Activated gamma-delta T cell treated with anti-CD3 and anti-CD28 coated beads, Interleukin-2, amount 50 U/mL, for 16 hours (primary cell): ENCODE data around the gene CD8B.
"Not testable (repeated sequence)": the region's sequence is repeated elsewhere in the genome, so short reads cannot be mapped to it uniquely, and the experiment has no call there.

Experiments used
- DNase-seq: peaks from one replicate; pipeline ENCODE4 v3.0.0-alpha.2; 2020; ENCODE audit warnings: low read depth

The CD8B gene

DNA sequence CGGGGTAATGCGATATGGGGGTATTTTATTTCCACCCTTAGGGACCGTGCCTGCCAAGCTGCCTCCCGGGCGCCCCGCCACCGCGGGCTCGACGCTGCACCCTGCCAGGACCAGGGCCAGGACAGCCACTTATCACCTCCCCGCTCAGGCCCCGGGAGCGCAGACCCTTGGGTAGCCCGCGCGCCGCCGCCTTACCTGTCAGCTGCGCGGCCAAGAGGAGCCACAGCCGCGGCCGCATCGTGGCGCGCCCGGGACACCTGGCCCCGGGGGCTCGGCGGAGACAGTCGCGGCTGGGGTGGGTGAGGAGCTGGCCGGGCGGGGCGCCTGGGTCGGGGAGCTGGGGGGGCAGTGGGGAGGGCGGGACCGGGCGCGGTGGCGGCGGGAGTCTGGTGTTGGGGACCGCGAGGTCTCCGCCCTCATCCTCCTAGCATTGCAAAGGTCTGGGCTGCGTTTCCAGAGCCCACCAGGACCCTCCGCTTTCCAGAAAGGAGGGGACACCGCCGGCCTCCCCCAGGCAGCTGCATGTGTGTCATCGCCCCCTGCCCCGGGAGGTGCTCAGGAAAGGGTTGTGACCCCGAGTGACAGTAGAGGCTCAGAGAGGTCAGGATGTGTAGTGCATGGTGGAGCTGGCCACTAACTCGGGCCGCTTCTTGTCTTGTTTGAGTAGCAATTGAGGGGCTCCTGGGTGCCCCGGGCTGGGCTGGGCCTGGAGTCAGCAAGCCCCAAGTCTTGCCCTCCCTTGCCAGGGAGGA, at the start of gene CD8B:
Gene CD8B (minus strand): TSS at position 259 of the 752 bp plus-strand sequence. CDS start 21 bp downstream, at position 238.
- not testable (repeated sequence) for DNase-seq

DNA sequence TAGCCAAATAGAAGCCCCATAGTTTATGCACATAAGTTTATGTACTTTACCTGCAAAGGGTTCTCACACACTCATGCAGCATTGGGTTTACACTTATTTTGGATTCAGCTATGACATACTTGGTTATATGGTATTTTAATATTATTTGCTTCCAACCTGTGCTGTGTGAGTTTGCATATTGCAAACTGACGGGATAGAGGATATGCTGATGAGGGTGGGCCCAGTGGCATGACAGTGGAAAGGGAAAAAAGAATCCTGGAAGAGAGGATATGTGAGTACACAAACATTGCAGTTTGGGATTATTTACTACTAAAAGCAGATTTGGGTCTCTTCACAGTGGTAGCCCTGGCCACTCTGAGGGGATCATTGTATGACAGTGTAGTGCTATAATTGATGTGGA, 44.2 kb upstream of the CD8B start:
- DNase-seq = not testable (repeated sequence)

DNA sequence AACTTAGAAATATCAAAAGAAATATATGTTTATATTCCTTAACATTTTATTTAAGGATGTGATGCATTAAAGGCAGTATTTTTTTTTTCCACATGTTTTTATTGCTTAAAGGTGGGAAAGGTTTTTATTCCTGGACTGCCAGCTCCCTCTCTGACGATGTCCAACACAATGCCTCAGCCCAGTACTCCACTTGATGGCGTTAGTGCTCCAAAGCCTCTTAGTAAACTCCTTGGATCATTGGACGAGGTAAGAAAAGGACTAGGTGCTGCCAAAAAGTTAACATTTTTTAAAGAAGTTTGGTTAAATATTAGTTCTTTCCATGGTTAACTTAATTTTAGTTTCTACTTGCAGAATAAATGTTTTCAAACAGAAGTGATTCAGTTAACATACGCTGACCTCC, 39.0 kb upstream of the CD8B start:
- not testable (repeated sequence) for DNase-seq

DNA sequence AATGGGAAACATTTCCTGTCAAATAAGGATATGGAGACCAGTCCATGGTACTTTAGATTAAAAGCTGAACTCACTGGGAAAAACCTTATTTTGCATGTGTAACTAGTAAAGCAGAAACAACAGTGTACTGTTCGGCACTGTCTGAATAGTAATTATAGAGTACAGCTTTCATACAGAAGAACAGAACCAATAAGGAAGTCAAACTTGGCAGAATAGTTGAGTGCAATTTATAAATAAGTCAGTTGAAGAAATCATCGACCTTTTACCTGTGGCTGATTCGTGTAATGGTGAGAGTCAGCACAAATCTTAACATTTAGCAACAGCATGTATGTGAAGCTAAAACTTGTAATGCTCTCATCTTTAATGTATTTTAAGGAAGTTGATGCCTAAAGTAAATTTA, 24.3 kb upstream of the CD8B start:
- DNase-seq = not testable (repeated sequence)

DNA sequence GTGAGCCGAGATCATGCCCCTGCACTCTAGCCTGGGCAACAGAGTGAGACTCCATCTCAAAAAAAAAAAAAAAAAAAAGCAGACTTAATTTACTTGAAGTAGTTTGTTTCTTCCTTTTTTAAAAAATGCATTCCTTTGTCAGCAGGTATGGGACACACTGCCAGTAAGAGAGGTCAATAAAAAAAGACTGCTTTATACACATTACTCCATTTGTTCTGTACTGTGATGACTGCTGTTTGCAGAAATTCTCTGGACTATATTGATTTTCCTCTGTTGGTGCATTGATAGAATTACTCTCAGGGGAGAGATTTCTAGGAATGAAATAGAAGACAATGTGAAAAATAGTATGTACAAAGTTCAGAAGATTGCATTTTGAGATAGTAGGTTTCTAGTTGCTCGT, 21.2 kb upstream of the CD8B start:
- DNase-seq = not testable (repeated sequence)

DNA sequence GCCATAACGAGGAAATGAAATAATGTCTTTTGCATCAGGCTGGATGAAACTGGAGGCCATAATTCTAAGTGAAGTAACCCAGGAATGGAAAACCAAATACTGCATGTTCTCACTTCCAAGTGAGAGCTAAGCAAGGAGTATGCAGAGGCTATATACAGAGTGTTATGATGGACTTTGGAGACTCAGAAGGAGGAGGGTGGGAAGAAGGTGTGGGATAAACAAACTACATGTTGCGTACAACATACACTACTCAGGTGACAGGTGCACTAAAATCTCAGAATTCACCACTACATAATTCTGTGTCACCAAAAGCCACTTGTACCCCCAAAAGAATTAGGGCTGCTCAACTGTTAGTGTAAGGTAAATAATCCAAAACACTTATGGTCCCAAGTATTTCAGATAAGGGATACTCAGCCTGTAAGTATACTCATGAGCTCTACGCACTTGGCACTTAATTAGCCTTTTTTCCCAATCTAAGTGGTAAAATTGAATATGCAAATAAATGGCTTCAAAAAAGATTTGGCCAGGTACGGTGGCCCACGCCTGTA, 20.5 kb upstream of the CD8B start:
- DNase-seq = not testable (repeated sequence)

DNA sequence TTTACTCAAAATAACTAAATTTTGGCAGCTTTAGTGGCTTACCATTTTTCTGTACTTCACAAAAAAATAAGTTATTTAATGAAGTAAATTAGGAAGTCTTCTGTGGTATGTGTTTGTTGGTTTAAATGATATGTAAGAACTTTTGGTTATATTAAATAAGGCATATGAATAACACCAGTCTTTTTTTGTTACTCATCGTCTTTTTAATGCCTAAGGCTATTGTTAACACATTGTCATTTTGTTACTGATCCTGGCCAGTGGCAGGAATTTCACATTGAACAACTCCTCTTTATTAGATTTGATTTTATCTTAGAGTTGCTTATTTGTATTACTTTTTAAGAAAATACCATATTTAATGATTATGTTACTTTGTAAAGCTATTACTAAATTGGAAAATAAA, 17.3 kb upstream of the CD8B start:
- DNase-seq = not testable (repeated sequence)

DNA sequence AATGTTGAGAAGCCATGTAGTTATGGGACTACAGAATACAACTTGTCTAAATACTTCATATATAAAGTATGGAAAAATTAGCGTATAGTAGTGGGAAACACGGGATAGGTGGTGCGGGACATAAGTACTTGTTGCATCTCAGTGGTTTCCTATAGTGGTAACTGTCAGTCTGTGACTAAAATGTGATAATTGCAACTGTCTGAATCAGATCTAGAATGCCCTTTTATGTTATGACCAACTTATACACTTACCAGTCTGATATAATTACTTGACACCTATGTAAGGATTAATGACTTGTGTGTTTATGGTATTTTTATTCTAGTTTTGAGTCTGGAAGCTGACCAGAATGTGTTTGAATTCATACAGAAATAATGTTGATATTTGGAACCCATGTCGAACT, 9.3 kb upstream of the CD8B start:
- DNase-seq = not testable (repeated sequence)

DNA sequence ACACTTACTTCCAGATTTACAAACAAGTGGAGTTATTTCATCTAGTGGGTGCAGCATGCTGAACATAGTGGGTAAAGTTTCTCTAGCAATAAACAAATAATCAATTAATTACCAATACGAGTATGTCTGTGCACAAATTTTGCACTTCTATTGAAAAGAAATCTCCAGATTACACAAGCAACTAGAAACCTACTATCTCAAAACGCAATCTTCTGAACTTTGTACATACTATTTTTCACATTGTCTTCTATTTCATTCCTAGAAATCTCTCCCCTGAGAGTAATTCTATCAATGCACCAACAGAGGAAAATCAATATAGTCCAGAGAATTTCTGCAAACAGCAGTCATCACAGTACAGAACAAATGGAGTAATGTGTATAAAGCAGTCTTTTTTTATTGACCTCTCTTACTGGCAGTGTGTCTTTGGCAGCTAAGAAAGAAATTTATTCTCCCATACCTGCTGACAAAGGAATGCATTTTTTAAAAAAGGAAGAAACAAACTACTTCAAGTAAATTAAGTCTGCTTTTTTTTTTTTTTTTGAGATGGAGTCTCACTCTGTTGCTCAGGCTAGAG, 7.3 kb upstream of the CD8B start:
- not testable (repeated sequence) for DNase-seq

DNA sequence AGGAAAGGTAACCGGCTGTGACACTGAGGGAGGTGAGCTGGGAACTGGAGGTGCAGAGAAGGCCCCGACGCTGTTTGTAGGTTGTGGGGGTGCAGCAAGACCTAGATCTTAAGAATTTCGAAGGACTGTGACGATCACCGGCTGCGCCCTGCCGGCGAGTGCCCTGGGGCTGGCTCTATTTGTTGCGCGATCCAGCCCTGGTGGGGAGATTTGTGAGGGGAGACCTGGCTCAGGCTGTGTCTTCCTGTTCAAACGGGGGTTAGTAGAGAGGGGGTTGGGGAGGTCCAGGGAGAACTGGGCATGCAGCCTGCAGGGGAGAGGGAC, 656 bp upstream of the CD8B start:
- DNase-seq = not testable (repeated sequence)

DNA sequence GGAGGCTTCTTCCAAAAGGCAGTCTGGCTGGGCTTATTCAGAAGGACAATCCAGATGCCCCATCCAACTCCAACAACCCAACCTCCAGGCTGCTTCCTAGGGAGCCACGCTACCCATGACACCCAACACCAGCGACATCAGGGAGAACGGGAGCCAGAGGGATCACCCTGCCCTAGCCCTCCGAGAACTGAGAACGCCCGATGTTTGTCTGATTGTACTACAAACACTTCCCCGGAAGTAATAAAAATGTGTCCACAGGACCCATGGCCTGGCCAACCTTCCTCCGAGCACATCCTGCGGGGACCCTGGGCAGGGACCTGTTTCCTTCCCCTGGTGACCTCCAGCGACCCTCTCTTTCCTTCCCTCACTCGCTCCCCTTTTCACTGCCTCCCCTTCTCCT, 511 bp downstream of the CD8B start:
- not testable (repeated sequence) for DNase-seq

DNA sequence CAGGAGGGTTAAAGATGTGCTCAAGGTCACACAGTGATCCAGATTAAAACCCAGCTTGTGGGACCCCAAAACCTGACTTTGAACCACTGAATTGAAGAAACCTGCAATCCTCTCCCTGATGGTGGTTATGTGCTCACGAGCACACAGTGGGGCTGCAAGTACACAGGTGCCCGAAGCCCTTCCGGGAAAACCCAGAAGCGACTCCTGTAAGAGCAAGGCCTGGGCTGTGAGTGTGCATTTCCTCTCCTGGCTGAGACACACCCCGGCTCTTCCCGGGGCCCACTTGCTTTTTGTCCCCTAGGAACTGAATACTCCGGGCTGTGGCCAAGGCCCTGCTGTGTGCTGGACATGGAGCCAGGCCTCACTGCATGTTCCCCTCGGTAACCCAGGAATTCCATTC, 1.1 kb downstream of the CD8B start:
- not testable (repeated sequence) for DNase-seq

DNA sequence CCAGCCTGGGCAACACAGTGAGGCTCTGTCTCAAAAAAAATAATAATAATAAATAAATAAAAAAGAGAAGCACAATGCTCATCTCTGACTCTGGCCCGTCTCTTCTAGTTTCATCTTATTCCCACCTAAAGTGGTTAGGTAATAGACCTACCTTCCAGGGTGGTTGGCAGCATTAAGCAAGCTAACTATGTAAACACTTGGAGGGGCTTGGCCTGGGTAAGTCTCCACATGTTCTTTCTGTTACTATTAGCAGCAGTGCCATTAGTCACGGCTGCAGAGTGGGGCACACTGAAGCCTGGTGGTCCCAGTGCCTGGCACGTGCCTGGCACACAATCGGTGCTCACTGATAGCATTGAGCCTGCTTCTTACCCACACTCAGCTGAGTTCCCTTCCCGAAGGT, 4.0 kb downstream of the CD8B start:
- DNase-seq = not testable (repeated sequence)

DNA sequence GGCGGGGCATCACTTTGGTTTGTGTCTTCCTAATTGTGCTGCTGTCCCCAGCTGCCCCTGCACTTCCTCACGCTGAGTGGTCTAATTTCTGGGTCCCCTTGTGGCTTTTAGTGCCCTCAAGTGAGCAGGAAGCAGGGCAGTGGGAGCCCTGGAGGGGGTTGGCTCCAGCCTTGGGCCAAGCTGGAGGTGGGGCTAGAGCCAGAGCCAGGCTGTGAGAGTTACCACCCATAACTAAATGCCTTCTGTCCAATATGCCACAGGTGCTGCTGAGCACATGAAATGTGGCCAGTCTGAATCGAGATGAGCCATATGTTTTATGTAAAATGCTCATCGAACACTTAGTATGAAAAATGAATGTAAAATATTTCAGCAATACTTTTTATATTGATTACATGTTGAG, 5.2 kb downstream of the CD8B start:
- DNase-seq = not testable (repeated sequence)

DNA sequence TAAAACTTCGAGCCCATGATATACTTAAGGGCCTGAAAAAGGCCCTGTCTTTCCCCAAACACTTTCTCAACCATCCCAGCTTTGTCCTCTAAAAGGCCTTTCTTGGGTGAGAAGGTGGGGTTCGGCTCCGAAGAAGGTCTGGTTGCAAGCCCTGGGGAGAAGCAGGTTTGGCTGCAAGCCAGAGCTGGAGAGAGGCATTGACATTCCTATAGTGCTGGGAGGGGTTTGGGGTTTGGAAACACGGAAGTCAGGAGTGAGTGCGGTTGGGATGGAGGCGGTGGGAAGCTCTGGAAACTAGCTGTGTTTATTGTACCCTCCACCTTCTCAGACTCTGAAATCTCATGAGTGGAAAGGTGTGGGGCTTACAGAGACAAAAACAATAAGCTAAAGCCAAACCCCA, 5.7 kb downstream of the CD8B start:
- not testable (repeated sequence) for DNase-seq

DNA sequence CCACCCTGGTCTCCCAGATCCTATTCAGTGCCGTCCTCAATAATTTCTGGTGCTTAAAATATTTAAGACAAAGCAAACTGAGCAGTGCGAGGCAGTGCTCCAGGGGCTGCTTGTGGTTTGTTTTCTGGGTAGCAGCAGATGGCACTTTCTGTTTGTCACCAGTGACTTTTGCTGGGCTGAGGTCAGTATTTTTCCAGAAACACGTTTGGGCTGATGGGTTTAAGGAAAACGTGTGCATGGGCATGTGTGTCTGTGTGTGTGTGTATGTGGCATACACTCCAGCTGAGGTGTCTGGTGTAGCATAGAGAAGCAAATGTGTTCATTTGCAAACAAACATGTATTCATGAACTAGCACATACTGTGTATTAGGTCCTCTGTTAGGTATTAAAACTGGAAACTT, 10.1 kb downstream of the CD8B start:
- not testable (repeated sequence) for DNase-seq

DNA sequence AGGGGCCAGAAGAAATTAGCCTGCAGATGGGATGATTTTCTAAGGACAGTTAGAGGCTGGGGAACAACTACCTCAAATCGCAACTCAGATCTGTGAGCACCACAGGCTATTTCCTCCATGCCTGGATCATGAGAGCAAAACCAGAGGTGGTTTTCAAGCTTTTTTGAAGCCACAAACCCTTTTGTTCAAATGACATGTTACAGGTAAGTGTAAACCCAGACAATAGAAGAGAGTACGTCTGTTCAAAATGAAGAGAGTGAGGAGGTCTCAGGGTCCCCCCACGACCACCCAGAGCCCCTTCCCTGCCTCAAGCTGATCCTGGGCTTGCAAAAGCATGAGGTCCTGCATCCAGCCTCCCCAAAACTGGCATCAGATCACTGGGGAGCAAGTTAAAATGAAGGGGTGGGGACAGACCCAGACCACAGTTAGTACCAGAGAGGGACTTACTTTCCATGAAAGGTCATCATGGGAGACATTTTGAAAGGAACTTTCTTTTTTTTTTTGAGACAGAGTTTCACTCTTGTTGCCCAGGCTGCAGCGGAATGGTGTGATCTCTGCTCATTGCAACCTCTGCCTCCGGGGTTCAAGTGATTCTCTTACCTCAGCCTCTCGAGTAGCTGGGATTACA, 19.0 kb downstream of the CD8B start:
- DNase-seq = not testable (repeated sequence)

DNA sequence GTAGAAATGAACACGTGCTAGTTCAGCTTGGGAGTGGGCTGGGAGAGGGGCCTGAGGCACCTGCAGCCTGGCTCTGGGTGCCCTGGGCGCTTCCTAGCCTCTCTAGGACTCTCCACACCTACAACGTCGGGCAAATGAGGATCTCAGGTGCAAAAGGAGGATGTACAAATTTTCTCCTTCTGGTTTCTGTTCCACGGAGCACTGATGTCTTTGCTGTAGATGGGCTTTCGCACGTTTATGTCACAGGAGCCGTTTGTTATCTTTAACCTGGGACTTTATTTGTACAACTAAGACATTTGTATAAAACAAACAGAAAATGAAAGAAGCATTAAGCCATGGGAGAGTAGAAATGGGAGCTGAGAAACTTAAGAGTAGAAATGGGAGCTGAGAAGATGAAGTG, 20.4 kb downstream of the CD8B start:
- DNase-seq = not testable (repeated sequence)

DNA sequence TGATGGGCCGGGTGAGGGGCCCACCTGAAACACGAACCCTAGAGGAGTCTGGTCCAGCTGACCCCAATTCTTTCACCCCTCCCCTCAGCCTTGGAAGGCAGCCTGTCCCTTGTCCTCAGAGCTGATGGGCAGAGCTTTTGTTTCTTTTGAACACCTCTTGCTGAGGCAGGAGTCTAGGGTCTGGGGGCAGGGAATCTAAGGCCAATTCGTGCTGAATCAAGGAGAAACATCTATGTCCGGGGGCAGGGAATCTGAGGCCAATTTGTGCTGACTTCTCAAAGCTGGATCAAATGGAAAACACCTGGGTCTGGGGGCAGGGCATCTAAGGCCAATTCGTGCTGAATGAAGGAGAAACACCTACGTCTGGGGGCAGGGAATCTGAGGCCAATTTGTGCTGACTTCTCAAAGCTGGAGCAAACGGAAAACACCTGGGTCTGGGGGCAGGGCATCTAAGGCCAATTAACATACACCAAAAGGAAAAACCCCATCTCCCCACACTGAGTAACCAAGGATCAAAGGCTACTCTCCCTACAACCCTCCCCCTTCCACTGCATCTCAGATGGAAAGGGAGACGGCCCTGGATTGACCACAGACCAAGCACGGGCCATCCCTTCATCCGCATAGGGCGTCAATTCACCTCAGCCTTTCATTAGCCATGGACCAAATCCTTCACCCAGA, 21.7 kb downstream of the CD8B start:
- not testable (repeated sequence) for DNase-seq

DNA sequence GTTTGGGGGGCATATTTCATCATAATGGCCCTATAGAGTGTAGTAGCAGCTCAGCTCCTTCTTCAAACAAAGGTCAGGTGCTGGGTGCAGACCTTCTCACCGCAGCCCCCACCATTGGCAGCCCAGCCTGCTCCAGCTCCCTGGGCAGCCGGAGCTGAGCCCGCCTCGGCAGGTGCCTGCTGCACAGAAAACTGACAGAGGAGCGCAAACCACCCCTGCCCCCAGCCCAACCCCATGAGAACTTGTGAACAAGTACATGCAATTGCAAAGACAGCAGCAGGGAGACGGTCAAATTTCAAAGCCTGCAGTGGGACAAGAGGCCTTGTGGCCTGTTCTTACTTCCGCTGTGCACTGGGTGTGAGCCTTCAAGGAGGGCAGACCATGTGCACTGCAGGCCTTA, 22.2 kb downstream of the CD8B start:
- DNase-seq = not testable (repeated sequence)

DNA sequence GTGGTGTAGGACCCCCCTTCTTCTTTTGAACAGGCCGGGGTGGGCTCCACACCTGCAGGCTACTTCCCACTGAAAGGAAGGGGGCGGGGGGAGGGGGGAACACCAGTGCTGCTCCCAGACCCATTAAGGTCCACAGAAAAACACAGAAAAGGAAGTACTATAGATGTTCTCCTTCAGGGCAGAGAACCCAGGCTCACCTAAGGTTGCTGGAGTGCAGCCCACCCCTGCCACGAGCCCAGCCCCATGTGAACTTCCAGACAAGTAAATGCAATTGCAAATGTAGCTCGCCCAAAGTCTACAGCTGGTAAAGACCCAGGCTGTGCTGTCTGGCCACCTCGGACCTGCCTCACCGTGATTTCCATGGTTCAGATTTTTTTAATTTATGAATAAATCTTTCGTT, 24.0 kb downstream of the CD8B start:
- DNase-seq = not testable (repeated sequence)

DNA sequence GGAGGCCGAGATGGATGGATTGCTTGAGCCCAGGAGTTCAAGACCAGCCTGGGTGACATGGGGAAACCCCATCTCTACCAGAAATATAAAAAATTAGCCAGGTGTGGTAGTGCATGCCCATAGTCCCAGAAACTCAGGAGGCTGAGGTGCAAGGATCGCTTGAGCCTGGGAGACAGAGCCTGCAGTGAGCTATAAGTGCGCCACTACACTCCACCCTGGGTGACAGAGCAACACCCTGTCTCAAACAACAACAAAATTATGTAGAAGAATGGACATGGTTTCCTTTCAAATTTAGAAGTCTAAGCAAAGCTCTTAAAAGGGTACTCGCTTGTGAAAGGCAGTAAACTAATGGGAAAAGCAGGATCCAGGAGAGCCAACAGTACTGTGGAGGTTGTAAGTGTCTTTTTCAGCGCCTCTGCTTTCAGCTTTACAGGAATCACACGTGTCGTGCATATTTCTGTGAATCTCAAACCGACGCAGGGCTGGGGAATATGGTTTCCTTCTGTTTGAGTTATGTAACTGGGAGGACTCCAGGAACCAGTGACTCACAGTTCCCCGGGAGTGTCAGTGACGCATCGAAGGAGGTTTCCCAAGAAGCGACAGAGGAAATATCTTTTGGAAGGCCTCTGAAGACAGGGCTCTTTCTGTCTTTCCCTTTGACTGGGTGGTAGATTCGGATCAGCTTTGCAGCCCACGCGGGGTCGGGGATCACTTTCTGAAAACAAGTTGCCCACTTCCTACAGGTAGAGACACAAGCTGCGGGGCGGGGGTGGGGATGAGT, 24.6 kb downstream of the CD8B start:
- not testable (repeated sequence) for DNase-seq
